Tibial nerve (tissue), 4 donors: ENCODE data around the gene SPATA13.

Experiments used
- EP300 ChIP-seq, 2 donors: sonication (generic); formaldehyde crosslinking; IDR thresholded peaks; one replicate each; pipeline ENCODE4 v1.6.1; 2017; ENCODE audit warnings: antibody characterized with exemption in 2 of 2, mild to moderate bottlenecking in 1 of 2
- POLR2A ChIP-seq, 2 donors: fragments of 450-650 bp; IDR thresholded peaks; one replicate each; pipeline ENCODE4 v1.6.1; 2017; ENCODE audit warnings: antibody characterized with exemption in 2 of 2, mild to moderate bottlenecking in 2 of 2, moderate library complexity in 2 of 2
- TF ChIP-seq, protein P1 (sequence below), 5 experiments: fragments of 200-600 bp in 3 of 5; fragments of 450-650 bp in 2 of 5; sonication (generic) in 3 of 5; IDR thresholded peaks; one replicate each; pipeline ENCODE4 v1.5.1; 2016 to 2019; ENCODE audit warnings: antibody characterized with exemption in 5 of 5, mild to moderate bottlenecking in 3 of 5, moderate library complexity in 2 of 5

DNA sequence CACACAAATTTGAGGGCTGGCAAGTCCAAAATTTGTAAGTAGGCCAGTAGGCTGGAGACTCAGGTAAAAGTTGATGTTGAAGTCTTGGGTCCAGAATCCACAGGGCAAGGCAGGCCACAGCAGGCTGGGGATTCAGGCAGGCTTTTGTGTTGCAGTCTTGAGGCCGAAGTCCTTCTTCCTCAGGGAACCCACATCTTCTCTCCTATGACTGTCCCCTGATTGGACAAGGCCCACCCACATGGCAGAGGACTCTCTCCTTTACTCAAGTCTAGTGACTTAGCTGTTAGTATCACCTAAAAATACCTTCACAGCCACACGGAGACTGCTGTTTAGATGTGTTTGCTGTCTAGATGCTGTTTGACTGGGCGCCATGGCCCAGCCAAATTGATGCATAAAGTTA, 9.9 kb upstream of the SPATA13 start:
- TF ChIP-seq, protein P1, sequence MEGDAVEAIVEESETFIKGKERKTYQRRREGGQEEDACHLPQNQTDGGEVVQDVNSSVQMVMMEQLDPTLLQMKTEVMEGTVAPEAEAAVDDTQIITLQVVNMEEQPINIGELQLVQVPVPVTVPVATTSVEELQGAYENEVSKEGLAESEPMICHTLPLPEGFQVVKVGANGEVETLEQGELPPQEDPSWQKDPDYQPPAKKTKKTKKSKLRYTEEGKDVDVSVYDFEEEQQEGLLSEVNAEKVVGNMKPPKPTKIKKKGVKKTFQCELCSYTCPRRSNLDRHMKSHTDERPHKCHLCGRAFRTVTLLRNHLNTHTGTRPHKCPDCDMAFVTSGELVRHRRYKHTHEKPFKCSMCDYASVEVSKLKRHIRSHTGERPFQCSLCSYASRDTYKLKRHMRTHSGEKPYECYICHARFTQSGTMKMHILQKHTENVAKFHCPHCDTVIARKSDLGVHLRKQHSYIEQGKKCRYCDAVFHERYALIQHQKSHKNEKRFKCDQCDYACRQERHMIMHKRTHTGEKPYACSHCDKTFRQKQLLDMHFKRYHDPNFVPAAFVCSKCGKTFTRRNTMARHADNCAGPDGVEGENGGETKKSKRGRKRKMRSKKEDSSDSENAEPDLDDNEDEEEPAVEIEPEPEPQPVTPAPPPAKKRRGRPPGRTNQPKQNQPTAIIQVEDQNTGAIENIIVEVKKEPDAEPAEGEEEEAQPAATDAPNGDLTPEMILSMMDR (IDR thresholded peaks at IDR 0.05), result no peak
- TF ChIP-seq EP300 (IDR thresholded peaks at IDR 0.05), result no peak
- no peak for TF ChIP-seq POLR2A (IDR thresholded peaks at IDR 0.05)
